ENCODE measurements around the gene DGKD.
A peak's percentile ranks its signal among the peaks of the same experiment; 100 is the strongest.
"Not testable (repeated sequence)": the region's sequence is repeated elsewhere in the genome, so short reads cannot be mapped to it uniquely, and the experiment has no call there.

DGKD gene

GRCh38 chr2:233353769-233354499, at the start of gene DGKD:
Gene DGKD (plus strand): TSS chr2:233354494. CDS start chr2:233354519, 25 bp downstream.
- DNase-seq: peak; percentile 86

- DNase-seq: no peak
These were observed 46.7 kb upstream of the DGKD start, which contains the start of gene SAG for GRCh38 chr2:233307565-233307964. Gene SAG (plus strand): TSS chr2:233307816. CDS start chr2:233309190, 1,374 bp downstream.

GRCh38 chr2:233311241-233311926, 42.9 kb upstream of the DGKD start:
- DNase-seq: no peak

- DNase-seq: no peak
These were observed 41.4 kb upstream of the DGKD start for GRCh38 chr2:233312874-233313273.

GRCh38 chr2:233314180-233314925, 39.9 kb upstream of the DGKD start:
- DNase-seq: no peak

- DNase-seq: no peak
These were observed 36.9 kb upstream of the DGKD start for GRCh38 chr2:233317196-233317943.

GRCh38 chr2:233319256-233319655, 35.0 kb upstream of the DGKD start:
- no peak for DNase-seq

- DNase-seq: no peak
These were observed 33.8 kb upstream of the DGKD start for GRCh38 chr2:233320470-233320869.

- DNase-seq: no peak
These were observed 33.1 kb upstream of the DGKD start for GRCh38 chr2:233321166-233321565.

- no peak for DNase-seq
These were observed 30.4 kb upstream of the DGKD start for GRCh38 chr2:233323851-233324250.

- no peak for DNase-seq
These were observed 29.0 kb upstream of the DGKD start for GRCh38 chr2:233325256-233325655.

GRCh38 chr2:233325814-233326213, 28.5 kb upstream of the DGKD start:
- no peak for DNase-seq

GRCh38 chr2:233326500-233326899, 27.8 kb upstream of the DGKD start:
- no peak for DNase-seq

- DNase-seq: no peak
These were observed 25.4 kb upstream of the DGKD start for GRCh38 chr2:233328922-233329321.

- DNase-seq: peak; percentile 81
These were observed 24.7 kb upstream of the DGKD start for GRCh38 chr2:233329489-233330135.

GRCh38 chr2:233331536-233331935, 22.8 kb upstream of the DGKD start:
- no peak for DNase-seq

- no peak for DNase-seq
These were observed 22.2 kb upstream of the DGKD start for GRCh38 chr2:233332125-233332524.

GRCh38 chr2:233334915-233335314, 19.4 kb upstream of the DGKD start:
- peak; percentile 49 for DNase-seq

- not testable (repeated sequence) for DNase-seq
These were observed 18.2 kb upstream of the DGKD start for GRCh38 chr2:233336091-233336490.

GRCh38 chr2:233336541-233336940, 17.8 kb upstream of the DGKD start:
- DNase-seq: no peak

GRCh38 chr2:233338046-233338445, 16.2 kb upstream of the DGKD start:
- DNase-seq: peak; percentile 60

GRCh38 chr2:233338812-233339368, 15.4 kb upstream of the DGKD start:
- no peak for DNase-seq
